ENCODE measurements around the gene PIP4P1. TPM values are rescaled to one million over a fixed set of nuclear protein-coding genes. Genes with fewer than 3 reads are reported as not detected.

PIP4P1 gene
- polyA plus RNA-seq, 2 of the 4 experiments (the other 2 are of a cell fraction), result 30.4 to 35.8 TPM

DNA sequence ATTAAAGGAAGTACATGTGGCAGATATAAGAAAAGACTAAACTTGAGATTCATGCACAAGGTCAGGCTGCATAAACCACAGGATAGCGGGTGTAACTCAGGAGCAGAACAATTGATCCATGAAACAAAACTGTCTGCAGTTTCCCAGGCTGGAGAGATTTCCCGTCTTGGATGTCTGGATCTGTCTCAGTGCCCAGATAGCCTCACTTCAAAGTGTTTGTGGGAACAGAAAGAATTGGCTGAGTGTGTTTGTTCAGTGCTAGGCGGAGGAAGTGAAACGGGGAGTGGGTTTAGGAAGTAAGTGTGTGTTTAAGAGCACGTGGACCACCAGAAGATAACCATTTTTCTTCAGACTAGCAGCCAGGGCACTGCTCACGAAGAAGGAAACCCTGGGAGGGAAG is 42.7 kb upstream of the PIP4P1 start:
- DNase-seq (ENCODE audit: low read depth in 1 of 2, low spot score in 1 of 2) (no peak), FAIRE-seq (no peak), ATAC-seq (no peak)
- Histone ChIP-seq H3K4me2 (no peak overlapping the region), H3K4me3 (no peak overlapping the region), H3K9me3 (no peaks in the 10 kb centered on the region), H3K27ac (no peak overlapping the region), H3K4me1 (peaks cover 8% of the 10 kb centered on the region)
- TF ChIP-seq MAZ (IDR thresholded peaks at IDR 0.05; ENCODE audit: borderline replicate concordance, low read depth, low read length), result no peak
- no peak for TF ChIP-seq HOXA7 (CRISPR knock-in tag; IDR thresholded peaks at IDR 0.05)
- no peak for TF ChIP-seq KDM5A (IDR thresholded peaks at IDR 0.05)
- TF ChIP-seq, protein P1, sequence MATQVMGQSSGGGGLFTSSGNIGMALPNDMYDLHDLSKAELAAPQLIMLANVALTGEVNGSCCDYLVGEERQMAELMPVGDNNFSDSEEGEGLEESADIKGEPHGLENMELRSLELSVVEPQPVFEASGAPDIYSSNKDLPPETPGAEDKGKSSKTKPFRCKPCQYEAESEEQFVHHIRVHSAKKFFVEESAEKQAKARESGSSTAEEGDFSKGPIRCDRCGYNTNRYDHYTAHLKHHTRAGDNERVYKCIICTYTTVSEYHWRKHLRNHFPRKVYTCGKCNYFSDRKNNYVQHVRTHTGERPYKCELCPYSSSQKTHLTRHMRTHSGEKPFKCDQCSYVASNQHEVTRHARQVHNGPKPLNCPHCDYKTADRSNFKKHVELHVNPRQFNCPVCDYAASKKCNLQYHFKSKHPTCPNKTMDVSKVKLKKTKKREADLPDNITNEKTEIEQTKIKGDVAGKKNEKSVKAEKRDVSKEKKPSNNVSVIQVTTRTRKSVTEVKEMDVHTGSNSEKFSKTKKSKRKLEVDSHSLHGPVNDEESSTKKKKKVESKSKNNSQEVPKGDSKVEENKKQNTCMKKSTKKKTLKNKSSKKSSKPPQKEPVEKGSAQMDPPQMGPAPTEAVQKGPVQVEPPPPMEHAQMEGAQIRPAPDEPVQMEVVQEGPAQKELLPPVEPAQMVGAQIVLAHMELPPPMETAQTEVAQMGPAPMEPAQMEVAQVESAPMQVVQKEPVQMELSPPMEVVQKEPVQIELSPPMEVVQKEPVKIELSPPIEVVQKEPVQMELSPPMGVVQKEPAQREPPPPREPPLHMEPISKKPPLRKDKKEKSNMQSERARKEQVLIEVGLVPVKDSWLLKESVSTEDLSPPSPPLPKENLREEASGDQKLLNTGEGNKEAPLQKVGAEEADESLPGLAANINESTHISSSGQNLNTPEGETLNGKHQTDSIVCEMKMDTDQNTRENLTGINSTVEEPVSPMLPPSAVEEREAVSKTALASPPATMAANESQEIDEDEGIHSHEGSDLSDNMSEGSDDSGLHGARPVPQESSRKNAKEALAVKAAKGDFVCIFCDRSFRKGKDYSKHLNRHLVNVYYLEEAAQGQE (IDR thresholded peaks at IDR 0.05), result no peak
- TF ChIP-seq ZC3H11A (IDR thresholded peaks at IDR 0.05), result no peak
- no peak for TF ChIP-seq MAFK (IDR thresholded peaks at IDR 0.05; ENCODE audit: partially characterized antibody)
- TF ChIP-seq, protein P2, sequence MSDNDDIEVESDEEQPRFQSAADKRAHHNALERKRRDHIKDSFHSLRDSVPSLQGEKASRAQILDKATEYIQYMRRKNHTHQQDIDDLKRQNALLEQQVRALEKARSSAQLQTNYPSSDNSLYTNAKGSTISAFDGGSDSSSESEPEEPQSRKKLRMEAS (IDR thresholded peaks at IDR 0.05), result no peak
- no peak for TF ChIP-seq NFE2L2 (conservative IDR thresholded peaks at IDR 0.05; ENCODE audit: low read length)
- no peak for TF ChIP-seq GATA3 (IDR thresholded peaks at IDR 0.05; ENCODE audit: borderline replicate concordance)
- no peak for TF ChIP-seq CBX8 (IDR thresholded peaks at IDR 0.05)
- CTCF ChIA-PET, result interaction anchor here (1.3 kb wide), 1 partner anchor 17 kb away, joined by 3 read pairs; no protein-coding TSS in a partner anchor
- POLR2A ChIA-PET, result no interaction called here
- WGBS (ENCODE audit: missing lambda C conversion rate), result 63% methylated on average over 6 of the region's 6 CpGs

DNA sequence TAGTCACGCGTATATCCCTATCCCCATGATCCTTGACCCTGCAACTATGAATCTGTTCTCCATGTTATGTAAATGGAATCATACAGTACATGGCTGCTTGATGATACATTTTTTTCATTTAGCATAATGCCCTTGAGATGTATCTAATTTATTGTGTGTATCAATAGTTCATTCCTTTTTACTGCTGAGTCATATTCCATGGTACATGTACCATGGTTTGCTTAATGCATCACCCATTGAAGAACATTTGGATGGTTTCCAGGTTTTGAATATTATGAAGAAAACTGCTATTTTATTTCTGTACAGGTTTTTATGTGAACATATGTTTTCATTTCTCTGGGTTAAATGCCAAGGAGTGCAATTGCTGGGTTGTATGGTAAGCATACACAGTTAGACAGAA is 40.1 kb upstream of the PIP4P1 start:
- ATAC-seq, result no peak
- FAIRE-seq, result no peak
- TF ChIP-seq POLR2AphosphoS2 (conservative IDR thresholded peaks at IDR 0.05; ENCODE audit: low read length) (no peak), NFE2L2 (conservative IDR thresholded peaks at IDR 0.05; ENCODE audit: low read length) (peak; percentile 60; the same call in 1 of the 2 replicates), FOSL2 (IDR thresholded peaks at IDR 0.05) (no peak), FOSL2 (CRISPR knock-in tag; IDR thresholded peaks at IDR 0.05) (peak; percentile 38; the same call in 1 of the 2 replicates), MAFK (IDR thresholded peaks at IDR 0.05; ENCODE audit: partially characterized antibody) (peak; percentile 91)
- TF ChIP-seq, protein P2 (IDR thresholded peaks at IDR 0.05), result no peak
- TF ChIP-seq, protein P3, sequence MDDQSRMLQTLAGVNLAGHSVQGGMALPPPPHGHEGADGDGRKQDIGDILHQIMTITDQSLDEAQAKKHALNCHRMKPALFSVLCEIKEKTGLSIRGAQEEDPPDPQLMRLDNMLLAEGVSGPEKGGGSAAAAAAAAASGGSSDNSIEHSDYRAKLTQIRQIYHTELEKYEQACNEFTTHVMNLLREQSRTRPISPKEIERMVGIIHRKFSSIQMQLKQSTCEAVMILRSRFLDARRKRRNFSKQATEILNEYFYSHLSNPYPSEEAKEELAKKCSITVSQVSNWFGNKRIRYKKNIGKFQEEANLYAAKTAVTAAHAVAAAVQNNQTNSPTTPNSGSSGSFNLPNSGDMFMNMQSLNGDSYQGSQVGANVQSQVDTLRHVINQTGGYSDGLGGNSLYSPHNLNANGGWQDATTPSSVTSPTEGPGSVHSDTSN (IDR thresholded peaks at IDR 0.05), result no peak
- no peak overlapping the region for H3K4me3 ChIP-seq
- peak in 1 of 2 experiments; percentile 10 for DNase-seq (ENCODE audit: low read depth in 1 of 2, low spot score in 1 of 2)
- CTCF ChIA-PET, result no interaction called here
- H3K27ac ChIP-seq, result no peak overlapping the region
- no peak overlapping the region for H3K4me2 ChIP-seq
- H3K9me3 ChIP-seq, result no peaks in the 10 kb centered on the region
- peaks cover 8% of the 10 kb centered on the region for H3K4me1 ChIP-seq
- POLR2A ChIA-PET, result no interaction called here
- 93% methylated on average over 2 of the region's 2 CpGs for WGBS (ENCODE audit: missing lambda C conversion rate)

DNA sequence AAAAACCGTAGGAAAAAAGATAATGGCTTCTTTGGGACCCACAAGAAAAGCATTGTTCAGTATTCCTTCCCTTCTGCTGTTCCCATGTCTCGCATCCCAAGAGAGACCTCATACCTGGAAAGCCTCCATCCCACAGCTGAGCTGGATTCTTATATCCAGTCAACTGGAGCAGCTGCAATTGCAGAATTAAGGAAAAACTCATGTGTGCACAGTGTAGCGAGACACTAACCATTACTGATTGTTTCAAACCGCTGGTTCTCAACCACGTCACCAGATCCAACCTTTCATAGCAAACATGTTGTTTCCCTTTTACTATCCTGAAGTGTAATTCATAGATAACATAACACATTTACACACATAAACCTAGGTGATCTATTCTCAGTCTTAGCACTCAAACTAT is 38.6 kb upstream of the PIP4P1 start:
- Histone ChIP-seq H3K27ac (no peak overlapping the region), H3K4me1 (peaks cover 8% of the 10 kb centered on the region), H3K4me2 (no peak overlapping the region), H3K4me3 (no peak overlapping the region), H3K9me3 (no peaks in the 10 kb centered on the region)
- CTCF ChIA-PET, result interaction anchor here (1.4 kb wide), 1 partner anchor 10 kb away, joined by 3 read pairs; no protein-coding TSS in a partner anchor
- POLR2A ChIA-PET, result no interaction called here
- ATAC-seq (no peak), DNase-seq (ENCODE audit: low read depth in 1 of 2, low spot score in 1 of 2) (no peak), FAIRE-seq (no peak)
- WGBS (ENCODE audit: missing lambda C conversion rate), result 88% methylated on average over 5 of the region's 5 CpGs
- TF ChIP-seq, protein P4, sequence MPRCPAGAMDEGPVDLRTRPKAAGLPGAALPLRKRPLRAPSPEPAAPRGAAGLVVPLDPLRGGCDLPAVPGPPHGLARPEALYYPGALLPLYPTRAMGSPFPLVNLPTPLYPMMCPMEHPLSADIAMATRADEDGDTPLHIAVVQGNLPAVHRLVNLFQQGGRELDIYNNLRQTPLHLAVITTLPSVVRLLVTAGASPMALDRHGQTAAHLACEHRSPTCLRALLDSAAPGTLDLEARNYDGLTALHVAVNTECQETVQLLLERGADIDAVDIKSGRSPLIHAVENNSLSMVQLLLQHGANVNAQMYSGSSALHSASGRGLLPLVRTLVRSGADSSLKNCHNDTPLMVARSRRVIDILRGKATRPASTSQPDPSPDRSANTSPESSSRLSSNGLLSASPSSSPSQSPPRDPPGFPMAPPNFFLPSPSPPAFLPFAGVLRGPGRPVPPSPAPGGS (IDR thresholded peaks at IDR 0.05), result no peak
- TF ChIP-seq JUNB (IDR thresholded peaks at IDR 0.05), result no peak
- TF ChIP-seq RNF2 (IDR thresholded peaks at IDR 0.05; ENCODE audit: borderline replicate concordance, low read depth), result no peak
- TF ChIP-seq RCOR1 (IDR thresholded peaks at IDR 0.05; ENCODE audit: low read depth, low read length), result no peak
- TF ChIP-seq EP300 (IDR thresholded peaks at IDR 0.05), result no peak
- TF ChIP-seq TP53 (CRISPR knock-in tag; IDR thresholded peaks at IDR 0.05), result no peak
- TF ChIP-seq NPAS2 (CRISPR knock-in tag; IDR thresholded peaks at IDR 0.05; ENCODE audit: borderline replicate concordance), result no peak
- TF ChIP-seq MYC (IDR thresholded peaks at IDR 0.05; ENCODE audit: borderline replicate concordance, low read length), result no peak
- TF ChIP-seq ZC3H11A (IDR thresholded peaks at IDR 0.05), result no peak
- TF ChIP-seq ESRRA (IDR thresholded peaks at IDR 0.05; ENCODE audit: borderline replicate concordance, low read length), result no peak
- no peak for TF ChIP-seq FOSB (CRISPR knock-in tag; IDR thresholded peaks at IDR 0.05)
- TF ChIP-seq, protein P2 (IDR thresholded peaks at IDR 0.05), result no peak
- no peak for TF ChIP-seq POLR2AphosphoS2 (conservative IDR thresholded peaks at IDR 0.05; ENCODE audit: low read length)
- no peak for TF ChIP-seq CHD2 (IDR thresholded peaks at IDR 0.05; ENCODE audit: low read length, partially characterized antibody)
- TF ChIP-seq, protein P5, sequence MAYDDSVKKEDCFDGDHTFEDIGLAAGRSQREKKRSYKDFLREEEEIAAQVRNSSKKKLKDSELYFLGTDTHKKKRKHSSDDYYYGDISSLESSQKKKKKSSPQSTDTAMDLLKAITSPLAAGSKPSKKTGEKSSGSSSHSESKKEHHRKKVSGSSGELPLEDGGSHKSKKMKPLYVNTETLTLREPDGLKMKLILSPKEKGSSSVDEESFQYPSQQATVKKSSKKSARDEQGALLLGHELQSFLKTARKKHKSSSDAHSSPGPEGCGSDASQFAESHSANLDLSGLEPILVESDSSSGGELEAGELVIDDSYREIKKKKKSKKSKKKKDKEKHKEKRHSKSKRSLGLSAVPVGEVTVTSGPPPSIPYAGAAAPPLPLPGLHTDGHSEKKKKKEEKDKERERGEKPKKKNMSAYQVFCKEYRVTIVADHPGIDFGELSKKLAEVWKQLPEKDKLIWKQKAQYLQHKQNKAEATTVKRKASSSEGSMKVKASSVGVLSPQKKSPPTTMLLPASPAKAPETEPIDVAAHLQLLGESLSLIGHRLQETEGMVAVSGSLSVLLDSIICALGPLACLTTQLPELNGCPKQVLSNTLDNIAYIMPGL (CRISPR knock-in tag; IDR thresholded peaks at IDR 0.05; ENCODE audit: borderline replicate concordance), result no peak
